Stimulated activated naive CD8-positive, alpha-beta T cell treated with anti-CD3 and anti-CD28 coated beads, Interleukin-15, Interleukin-2, amounts not matched to agents 100 U/mL and 50 U/mL, for 24 hours (primary cell): Measurements from ENCODE around the gene EED.
"Not testable (repeated sequence)": the region's sequence is repeated elsewhere in the genome, so short reads cannot be mapped to it uniquely, and the experiment has no call there.

Experiments used
- ATAC-seq: fragments of 150-1000 bp; cut with Tn5 transposase; one replicate; pipeline ENCODE4 v1.10.0; 2021
- DNase-seq: peaks from one replicate; pipeline ENCODE4 v3.0.0; 2021

EED gene

GRCh38 chr11:86218125-86219084 is 26.1 kb upstream of the EED start:
- ATAC-seq (peak; percentile 11), DNase-seq (peak; percentile 76)

GRCh38 chr11:86219311-86220193 is 25.0 kb upstream of the EED start:
- DNase-seq (no peak), ATAC-seq (peak; percentile 64)

- ATAC-seq (no peak), DNase-seq (no peak)
Observed at GRCh38 chr11:86220653-86221052, 23.9 kb upstream of the EED start.

- no peak for ATAC-seq
- no peak for DNase-seq
Observed at GRCh38 chr11:86222081-86222480, 22.5 kb upstream of the EED start.

DNA sequence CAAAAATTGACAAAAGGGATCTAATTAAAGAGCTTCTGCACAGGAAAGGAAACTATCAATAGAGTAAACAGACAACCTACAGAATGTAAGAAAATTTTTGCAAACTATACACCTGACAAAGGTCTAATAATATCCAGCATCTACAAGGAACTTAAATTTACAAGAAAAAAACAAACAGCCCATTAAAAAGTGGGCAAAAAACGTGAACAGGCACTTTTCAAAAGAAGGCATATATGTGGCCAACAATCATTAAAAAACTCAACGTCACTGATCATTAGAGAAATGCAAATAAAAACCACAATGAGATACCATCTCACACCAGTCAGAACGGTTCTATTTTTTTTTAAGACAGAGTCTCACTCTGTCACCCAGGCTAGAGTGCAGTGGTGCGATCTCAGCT is 20.0 kb upstream of the EED start:
- not testable (repeated sequence) for DNase-seq, ATAC-seq

DNA sequence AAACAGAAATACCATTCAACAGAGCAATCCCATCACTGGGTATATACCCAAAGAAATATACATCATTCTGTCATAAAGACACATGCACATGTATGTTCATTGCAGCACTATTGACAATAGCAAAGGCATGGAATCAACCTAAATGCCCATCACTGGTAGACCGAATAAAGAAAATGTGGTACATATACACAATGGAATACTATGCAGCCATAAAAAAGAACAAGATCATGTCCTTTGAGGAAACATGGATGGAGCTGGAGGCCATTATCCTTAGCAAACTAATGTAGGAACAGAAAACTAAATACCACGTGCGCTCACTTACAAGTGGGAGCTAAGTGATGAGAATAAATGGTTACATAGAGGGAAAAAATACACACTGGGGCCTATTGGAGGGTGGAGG is 19.2 kb upstream of the EED start:
- not testable (repeated sequence) for DNase-seq, ATAC-seq

DNA sequence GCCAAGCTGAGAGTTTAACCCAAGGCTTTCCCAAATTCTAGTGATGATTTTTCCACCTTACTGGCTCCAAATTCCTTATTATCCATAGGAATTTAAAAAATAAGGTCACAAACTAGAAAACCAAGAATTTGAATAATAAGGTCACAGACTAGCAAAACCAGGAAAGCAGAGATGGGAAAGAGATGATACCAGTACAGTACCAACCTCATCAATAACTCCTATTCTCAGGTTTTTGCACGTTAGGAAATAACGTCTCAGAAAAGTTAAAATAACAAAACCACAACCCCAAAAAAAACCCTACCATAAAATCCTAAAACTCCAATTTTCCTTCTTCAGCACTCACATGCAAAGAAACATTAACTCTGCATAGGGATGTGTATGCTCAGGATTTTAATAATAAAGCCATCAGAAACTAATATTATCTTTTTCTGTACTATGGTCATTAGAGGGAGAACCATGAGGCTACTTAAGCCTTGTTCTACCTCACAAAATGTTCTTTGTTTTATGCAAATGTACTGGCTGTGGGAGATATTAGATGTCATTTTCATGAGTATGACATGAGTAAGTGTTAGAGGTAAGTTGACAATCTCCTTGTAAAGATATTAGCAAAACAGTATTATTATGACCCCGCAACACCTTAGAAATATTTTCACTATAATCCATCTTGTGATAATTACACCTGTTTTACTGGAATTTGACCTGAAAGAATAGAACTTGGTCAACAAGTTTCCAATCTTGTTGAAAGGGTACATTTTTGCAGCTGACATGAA is 16.1 kb upstream of the EED start:
- peak; percentile 91 for ATAC-seq
- no peak for DNase-seq

- peak; percentile 58 for DNase-seq
- ATAC-seq, result peak; percentile 60
Observed at GRCh38 chr11:86229039-86229330, 15.6 kb upstream of the EED start.

- ATAC-seq, result no peak
- no peak for DNase-seq
Observed at GRCh38 chr11:86230179-86230804, 14.3 kb upstream of the EED start.

- peak; percentile 25 for ATAC-seq
- no peak for DNase-seq
Observed at GRCh38 chr11:86230921-86231434, 13.6 kb upstream of the EED start.

GRCh38 chr11:86232556-86232955 is 12.0 kb upstream of the EED start:
- DNase-seq (no peak), ATAC-seq (no peak)

DNA sequence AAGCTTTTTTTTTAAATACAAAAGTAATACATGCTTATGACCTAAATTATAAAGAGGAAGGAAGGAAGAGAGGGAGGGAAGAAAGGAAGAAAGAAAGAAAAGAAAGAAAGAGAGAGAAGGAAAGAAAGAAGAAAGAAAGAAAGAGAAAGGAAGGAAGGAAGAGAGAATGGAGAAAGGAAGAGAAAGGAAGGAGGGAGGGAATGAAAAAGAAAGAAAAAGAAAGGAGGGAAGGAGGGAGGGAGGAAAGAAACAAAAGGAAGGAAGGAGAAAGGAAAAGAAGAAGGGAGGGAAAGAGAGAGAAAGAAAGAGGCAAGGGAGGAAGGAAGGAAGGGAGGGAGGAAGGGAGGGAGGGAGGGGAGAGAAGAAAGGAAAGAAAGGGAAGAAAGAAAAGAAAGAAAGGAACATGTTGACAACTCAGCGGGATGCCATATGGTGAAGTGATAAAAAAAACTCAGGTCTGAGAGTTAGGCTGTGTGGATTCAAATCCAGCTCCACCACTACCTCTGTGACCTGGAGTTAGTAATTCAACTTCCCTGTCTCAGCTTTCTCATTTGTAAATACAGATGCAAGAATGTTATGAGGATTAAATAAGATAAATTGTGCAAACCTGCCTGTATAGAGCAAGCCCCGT is 9.6 kb upstream of the EED start:
- no peak for ATAC-seq
- no peak for DNase-seq

GRCh38 chr11:86237267-86237804 is 7.2 kb upstream of the EED start:
- DNase-seq (no peak), ATAC-seq (no peak)

DNA sequence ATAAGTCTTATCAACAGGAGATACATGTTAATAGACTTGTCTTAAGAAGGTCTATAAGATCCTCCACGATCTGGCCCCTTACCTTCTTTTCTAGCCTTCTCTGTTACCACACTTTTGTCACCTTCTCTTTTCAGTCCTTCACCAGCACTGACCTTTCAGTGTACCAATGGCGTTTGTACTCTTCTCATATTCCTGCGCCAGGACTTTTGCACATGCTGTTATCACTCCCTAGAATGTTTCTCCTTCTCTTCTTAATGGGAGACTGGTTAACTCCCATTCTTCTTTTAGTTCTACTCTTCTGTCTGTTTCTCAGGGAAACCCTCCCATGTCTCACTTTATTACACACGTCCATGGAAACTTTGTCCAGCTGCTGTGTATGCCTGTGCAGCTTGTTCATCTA is 4.4 kb upstream of the EED start:
- ATAC-seq (no peak), DNase-seq (no peak)

DNA sequence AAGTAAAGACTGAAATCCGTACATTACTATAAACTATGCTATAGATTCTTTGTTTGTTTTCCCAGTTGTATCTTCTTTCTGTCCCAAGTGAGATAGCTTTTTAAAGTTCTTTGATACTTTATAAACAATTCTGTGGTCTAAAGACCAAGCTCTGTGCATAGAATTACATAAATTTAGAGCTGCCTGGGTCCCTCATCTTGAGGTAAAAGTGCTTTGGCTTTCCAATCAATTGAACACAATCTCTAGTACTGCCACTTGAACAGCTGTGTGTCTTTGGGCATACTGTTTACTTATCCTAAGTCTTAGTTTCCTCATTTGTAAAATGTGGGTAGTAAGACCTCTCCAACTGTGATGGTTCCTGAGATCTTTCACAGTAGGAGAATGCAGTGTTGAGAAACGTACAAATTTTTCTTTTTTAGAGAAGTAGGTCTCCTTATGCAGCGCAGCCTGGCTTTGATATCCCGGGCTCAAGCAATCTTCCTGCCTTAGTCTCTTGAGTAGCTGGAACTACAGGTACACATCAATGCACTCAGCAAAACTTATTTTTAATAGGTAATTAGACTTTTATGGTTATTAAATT is 2.5 kb upstream of the EED start:
- ATAC-seq (no peak), DNase-seq (no peak)

- DNase-seq (no peak), ATAC-seq (no peak)
Observed at GRCh38 chr11:86243396-86243795, 1.2 kb upstream of the EED start.

GRCh38 chr11:86244063-86244521 is 461 bp upstream of the EED start:
- peak; percentile 89 for DNase-seq

DNA sequence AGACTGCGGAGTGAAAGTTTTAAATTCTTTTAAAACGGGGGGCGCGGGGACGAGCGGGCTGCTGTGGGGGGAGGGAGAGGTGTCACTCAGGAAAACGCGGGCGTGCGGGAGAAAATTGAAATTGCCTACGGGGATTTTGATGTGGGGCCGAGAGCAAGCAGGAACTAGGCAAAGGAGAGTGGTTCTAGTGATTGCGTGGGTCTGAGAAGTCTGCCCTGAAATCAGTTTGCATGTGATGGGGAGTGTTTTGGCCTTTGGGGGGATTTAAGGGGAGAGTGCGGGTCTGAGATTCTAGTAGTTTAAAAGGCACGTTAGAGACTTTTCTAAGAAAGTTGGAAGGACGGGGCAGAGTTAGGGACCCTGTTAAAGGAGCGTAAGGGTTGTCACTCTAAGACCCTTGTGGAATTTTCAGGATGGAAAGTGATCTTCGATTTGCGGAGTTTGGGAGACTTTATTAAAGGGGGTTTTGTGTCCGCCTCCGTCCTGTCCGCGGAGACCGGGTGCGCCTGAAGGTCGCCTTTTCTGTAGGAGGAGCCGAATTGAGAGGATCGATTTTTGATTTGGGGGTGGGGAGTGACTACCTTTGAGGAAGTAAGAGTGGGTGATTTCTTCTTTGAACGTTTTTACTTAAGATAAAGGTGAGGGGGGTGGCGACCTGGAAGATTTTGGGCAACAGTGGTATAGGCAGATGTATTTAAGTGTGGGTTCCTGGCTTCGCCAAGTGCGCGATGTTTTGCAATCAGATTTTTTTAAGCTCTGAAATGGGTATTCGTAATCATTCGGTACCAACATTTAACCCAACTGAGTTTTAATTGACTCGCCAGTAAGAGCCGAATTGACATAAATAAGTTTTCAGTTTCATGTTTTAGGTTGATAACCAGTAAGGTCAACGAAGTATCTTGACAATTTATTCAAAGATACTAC is 1.1 kb downstream of the EED start:
- ATAC-seq (peak; percentile 10), DNase-seq (peak; percentile 41)

More at GRCh38 chr11:86244063-86244521, 461 bp upstream of the EED start:
- ATAC-seq, result peak; percentile 55

DNA sequence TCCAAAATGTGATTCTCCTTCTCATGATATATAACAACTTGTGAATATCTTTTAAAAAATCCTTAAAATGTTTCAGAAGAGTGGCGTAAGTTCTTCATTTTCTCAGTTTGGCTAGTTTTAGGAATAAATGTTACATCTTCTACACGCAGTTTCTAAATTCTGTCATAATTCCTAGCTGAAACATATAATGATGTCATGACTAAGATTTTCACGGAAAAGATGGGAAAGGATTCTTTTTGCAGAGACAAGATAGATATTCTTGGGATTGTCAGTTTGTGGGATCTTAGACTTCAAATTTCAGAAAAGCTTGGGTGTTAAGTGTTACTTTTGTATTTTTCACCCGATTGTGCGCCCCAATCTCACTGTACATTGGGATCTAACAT is 1.7 kb downstream of the EED start:
- no peak for DNase-seq
- ATAC-seq, result no peak
